Uterus (tissue), 2 donors: ENCODE data around the gene COLEC11.

Experiments
- POLR2A ChIP-seq, 2 donors: fragments of 450-650 bp; IDR thresholded peaks; one replicate each; pipeline ENCODE4 v1.6.1; 2016; ENCODE audit warnings: antibody characterized with exemption in 2 of 2, mild to moderate bottlenecking in 1 of 2, moderate library complexity in 1 of 2
- TF ChIP-seq, protein P1 (sequence below), 4 experiments: fragments of 200-600 bp in 2 of 4; fragments of 450-650 bp in 2 of 4; sonication (generic) in 2 of 4; IDR thresholded peaks; one replicate each; pipeline ENCODE4 v1.5.1; 2016 to 2019; ENCODE audit warnings: antibody characterized with exemption in 4 of 4, mild to moderate bottlenecking in 2 of 4, moderate library complexity in 1 of 4

DNA sequence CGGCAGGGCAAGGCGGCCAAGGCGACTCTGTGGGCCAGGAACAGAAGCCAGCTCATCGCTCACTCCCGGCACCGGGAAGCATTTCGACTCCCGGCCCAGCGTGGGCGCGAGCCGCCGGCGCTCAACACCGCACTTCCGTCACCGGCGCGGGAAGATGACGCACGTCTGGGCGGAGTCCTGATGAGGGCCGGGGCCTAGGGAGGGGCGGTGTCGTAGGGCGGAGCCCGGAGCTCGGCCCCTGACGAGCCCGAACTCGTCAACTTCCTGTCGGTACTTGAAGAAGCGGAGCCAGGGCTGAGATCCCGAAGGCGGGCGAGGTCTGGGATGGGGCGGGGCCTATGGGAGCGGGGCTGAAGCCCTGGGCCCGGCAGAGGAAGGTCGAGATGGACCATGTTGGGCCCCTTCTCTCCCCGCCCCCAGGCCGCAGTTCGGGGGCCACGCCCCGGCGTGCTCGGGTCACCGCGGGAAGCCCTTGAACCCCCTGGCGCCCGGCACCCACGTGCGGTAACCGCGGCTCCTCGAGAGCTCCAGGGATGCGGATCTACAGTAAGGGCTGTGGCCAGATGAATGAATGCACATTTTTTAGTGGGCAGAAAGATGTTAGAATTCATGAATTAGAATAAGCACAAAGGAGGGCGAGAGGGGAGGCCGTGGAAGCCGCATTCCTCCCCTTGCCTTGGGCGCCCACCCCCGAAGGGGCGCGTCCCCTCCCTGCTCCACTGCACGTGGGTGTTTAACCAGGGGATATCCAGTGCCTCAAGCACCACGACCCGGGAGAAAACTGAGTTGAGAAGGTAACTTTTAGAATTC is 36.5 kb upstream of the COLEC11 start, which contains the start of gene RNASEH1:
- TF ChIP-seq, protein P1, sequence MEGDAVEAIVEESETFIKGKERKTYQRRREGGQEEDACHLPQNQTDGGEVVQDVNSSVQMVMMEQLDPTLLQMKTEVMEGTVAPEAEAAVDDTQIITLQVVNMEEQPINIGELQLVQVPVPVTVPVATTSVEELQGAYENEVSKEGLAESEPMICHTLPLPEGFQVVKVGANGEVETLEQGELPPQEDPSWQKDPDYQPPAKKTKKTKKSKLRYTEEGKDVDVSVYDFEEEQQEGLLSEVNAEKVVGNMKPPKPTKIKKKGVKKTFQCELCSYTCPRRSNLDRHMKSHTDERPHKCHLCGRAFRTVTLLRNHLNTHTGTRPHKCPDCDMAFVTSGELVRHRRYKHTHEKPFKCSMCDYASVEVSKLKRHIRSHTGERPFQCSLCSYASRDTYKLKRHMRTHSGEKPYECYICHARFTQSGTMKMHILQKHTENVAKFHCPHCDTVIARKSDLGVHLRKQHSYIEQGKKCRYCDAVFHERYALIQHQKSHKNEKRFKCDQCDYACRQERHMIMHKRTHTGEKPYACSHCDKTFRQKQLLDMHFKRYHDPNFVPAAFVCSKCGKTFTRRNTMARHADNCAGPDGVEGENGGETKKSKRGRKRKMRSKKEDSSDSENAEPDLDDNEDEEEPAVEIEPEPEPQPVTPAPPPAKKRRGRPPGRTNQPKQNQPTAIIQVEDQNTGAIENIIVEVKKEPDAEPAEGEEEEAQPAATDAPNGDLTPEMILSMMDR (IDR thresholded peaks at IDR 0.05), result peak in 2 of 4 experiments; percentile 9 to 15
- TF ChIP-seq POLR2A (IDR thresholded peaks at IDR 0.05), result peak; percentile 66 to 92
